SU-DHL-6 (cell line): ENCODE results near the gene EBF3.

Source experiments
- CTCF ChIP-seq: fragments of 200-600 bp; sonication (generic); IDR thresholded peaks from one replicate; pipeline ENCODE4 v1.5.1; 2017; ENCODE audit warnings: antibody characterized with exemption, mild to moderate bottlenecking, low read length, moderate library complexity; ENCODE audit not compliant: insufficient read depth, poor library complexity, severe bottlenecking
- EZH2phosphoT487 ChIP-seq: fragments of 200-600 bp; sonication (generic), shearing (Covaris generic); conservative IDR thresholded peaks from 2 replicates; pipeline ENCODE4 v1.6.1; 2018; ENCODE audit warnings: mild to moderate bottlenecking, antibody characterized with exemption, low read length, moderate library complexity, mixed read lengths

- TF ChIP-seq CTCF (no peak), EZH2phosphoT487 (no peak)
Observed at GRCh38 chr10:129880191-129880870, 83.7 kb downstream of the EBF3 start.
